Fibroblast of skin of left biceps (primary cell): ENCODE results near the gene CD40LG.

Experiments used
- DNase-seq, 2 experiments: peaks; one replicate each; pipeline ENCODE4 v3.0.0-alpha.2; 2013; ENCODE audit warnings: low read depth in 2 of 2

The CD40LG gene

GRCh38 chrX:136650811-136651210 lies 2.9 kb downstream of the CD40LG start:
- DNase-seq, result no peak

- no peak for DNase-seq
Observed at GRCh38 chrX:136652822-136653723, 5.1 kb downstream of the CD40LG start.

DNA sequence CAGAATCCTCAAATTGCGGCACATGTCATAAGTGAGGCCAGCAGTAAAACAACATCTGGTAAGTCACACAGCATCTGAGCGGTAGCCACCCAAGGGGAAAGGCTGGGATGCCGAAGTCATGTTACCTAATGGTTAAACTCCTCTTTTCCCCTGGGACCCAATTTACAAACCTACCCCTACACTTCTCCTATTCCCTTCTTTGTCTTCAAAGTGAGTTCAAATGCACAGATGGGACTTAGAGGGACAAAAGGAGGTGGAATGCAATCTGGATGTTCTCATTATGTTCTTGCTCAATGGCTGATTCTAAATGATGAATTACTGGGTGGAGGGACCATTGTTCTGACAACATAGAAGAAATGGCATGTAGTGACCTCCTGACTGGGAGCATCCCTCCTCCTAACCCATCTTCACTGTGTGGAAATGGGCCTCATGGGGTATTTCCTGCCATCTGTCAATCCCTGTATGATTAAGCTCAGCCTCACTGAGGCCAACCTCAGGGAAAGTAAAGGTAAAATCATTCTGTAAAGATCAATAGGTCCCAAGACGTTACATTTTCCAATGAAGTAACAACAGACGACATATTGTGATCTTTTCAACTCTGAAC lies 8.5 kb downstream of the CD40LG start:
- no peak for DNase-seq

GRCh38 chrX:136658151-136658550 lies 10.2 kb downstream of the CD40LG start:
- DNase-seq, result no peak

DNA sequence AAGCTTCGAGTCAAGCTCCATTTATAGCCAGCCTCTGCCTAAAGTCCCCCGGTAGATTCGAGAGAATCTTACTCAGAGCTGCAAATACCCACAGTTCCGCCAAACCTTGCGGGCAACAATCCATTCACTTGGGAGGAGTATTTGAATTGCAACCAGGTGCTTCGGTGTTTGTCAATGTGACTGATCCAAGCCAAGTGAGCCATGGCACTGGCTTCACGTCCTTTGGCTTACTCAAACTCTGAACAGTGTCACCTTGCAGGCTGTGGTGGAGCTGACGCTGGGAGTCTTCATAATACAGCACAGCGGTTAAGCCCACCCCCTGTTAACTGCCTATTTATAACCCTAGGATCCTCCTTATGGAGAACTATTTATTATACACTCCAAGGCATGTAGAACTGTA lies 11.2 kb downstream of the CD40LG start:
- no peak for DNase-seq

GRCh38 chrX:136660896-136661295 lies 12.9 kb downstream of the CD40LG start:
- DNase-seq, result no peak

DNA sequence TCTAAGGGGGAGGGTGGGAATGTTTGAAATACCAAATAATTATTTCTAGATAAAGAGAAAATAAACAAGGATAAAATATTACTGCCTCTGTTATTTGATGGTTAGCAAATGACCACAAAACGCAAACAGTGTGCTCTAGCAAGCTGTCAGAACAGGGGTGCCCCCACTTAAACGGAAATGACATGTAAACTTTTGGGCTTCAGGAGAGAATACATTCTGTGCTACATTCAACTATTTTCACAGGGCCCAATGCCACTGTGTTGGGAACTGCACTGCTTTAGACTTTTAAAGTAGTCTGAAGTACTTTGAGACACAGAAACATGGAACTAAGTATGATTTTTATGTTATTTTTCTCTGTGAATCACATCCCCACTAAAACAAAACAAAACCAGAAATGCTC lies 14.1 kb downstream of the CD40LG start:
- DNase-seq, result no peak

- DNase-seq, result no peak
Observed at GRCh38 chrX:136662976-136663375, 15.0 kb downstream of the CD40LG start.

GRCh38 chrX:136665258-136665900 lies 17.4 kb downstream of the CD40LG start:
- no peak for DNase-seq

DNA sequence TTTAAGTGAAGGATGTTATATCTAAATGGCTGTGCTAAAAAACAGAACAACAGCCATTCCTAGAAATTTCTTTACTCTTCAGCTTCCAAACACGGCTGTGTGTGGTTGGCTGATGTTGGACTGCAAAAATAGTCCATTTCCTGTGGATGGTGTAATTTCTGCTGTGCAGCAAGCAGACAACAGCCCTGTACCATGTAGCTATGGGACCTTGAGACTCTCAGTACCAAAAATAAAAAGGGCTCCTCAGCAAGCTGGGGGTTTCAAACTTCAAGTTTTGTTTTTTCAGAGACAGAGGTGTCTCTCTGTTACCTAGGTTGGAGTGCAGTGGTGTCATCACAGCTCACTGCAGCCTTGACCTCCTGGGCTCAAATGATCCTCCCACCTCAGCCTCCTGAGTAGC lies 18.1 kb downstream of the CD40LG start:
- DNase-seq, result no peak

DNA sequence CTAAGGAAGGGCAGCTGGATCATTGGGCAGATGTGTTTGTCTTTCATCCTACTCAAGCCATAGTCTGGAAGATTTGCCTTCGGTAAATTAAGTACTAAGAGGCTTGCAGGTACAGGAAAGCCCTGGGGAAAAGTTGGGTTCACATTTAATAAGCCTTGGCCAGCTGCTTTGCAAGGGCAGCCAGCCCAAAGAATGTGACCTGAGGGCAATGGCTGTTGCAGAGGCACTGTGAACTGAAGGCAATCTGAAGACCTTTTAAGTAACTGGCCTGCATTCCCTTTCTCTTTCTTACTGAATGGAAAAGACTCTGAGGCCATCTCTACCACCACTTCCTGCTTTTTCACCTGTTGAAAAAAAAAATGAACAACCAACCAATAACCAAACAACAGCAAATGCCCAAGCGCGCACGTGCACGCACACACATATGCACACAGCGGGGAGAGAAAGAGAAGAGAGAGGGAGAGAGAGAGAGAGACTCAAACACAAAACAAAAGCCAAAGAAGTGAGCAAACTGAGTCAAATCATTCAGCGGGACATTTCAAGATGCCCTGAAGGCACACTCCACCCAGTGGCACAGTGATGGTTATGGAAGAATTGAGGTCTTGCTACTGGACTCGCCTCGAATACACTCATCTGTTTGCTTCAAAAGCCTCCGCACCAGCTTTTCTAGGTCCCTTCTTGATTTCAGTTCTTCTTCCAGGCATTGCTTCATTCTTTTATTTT lies 19.6 kb downstream of the CD40LG start:
- no peak for DNase-seq

- DNase-seq, result no peak
Observed at GRCh38 chrX:136671006-136671610, 23.1 kb downstream of the CD40LG start.

DNA sequence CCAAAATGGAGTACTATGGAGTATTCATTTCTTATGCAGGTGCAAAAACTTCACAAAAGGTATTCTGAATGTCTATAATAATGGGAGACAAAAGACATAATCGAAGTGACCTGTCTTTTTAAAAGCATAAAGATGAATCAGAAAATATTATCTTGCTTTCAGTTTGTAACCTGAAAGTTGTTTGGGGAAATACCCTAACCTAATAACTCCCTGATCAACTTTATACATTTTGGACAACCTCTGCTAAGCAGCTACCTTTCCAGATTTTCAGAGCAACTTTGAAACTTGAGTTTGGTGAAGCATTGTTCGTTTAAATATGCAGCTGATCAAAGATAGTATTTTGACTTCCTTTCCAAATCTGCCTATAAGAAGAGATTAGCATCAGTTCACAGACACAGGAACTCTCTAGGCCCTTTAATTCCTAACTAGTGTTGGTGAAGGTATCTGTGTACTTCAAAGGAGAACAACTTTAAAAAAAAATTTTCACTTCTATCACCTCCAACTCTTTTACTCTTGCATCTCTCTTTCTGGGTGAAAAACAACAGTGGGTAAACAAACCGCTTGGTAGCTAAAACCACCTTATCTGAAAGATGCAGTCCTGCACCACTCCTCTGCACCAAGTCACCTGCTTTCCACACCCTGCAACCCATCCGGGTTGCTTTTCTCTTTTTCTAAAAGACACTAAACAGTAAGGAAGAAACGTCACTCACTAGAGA lies 26.5 kb downstream of the CD40LG start:
- DNase-seq, result no peak

DNA sequence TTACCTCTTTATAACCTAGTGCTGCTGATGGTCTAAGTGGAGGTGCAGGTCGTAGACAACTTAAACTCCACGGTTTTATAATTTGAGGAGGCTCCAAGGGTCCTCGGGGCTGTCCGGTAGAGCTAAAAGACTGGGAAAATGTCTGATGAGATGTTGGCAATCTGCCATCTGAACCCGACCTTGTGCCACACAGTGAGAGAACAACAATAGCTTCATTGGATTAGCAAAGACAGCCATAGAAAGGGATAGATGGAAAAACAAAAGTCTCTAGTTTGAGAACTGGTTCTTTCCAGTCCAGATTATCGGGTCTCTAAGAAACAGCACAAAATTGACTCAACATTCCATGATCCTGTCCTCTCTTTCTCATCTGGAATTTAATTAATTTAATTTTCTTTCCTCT lies 31.6 kb downstream of the CD40LG start:
- DNase-seq, result no peak

- DNase-seq, result no peak
Observed at GRCh38 chrX:136684120-136684519, 36.2 kb downstream of the CD40LG start.

GRCh38 chrX:136687457-136687856 lies 39.5 kb downstream of the CD40LG start:
- no peak for DNase-seq

DNA sequence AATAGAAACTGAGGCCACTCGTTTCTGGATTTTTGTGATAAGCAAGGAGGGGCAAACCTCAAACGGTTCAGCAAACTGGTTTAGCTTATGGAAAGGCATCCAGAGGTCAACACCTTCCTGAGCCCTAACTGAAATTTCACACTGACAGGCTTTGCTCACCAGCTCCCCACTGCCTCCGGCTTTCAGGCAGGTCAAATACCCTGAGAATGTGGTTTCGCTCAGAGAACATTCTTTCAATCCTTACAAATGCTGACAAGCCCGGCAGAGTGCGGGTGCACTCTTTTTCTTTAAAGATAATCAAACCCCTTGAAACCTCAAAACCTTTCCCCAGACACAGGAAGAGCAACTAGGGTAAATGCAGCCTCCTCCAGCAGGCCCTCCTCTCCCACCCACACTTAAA lies 41.5 kb downstream of the CD40LG start:
- no peak for DNase-seq

- no peak for DNase-seq
Observed at GRCh38 chrX:136691028-136691809, 43.3 kb downstream of the CD40LG start.

GRCh38 chrX:136692271-136692670 lies 44.3 kb downstream of the CD40LG start:
- no peak for DNase-seq

- peak in 1 of 2 experiments; percentile 9 for DNase-seq
Observed at GRCh38 chrX:136694431-136695087, 46.6 kb downstream of the CD40LG start.
